CD14-positive monocyte (primary cell): Measurements from ENCODE around the gene PCARE. TPM values are rescaled to one million over a fixed set of nuclear protein-coding genes. Genes with fewer than 3 reads are reported as not detected.

ENCODE experiments used
- DNase-seq, 3 donors: peaks; one replicate each; pipeline ENCODE4 v3.0.0-alpha.2; 2011 to 2022
- H2AFZ ChIP-seq: 2 replicates; pipeline ENCODE4 v1.6.0; 2012; ENCODE audit warnings: mild to moderate bottlenecking, low read depth, low read length, inconsistent platforms; ENCODE audit not compliant: insufficient read depth, poor library complexity, severe bottlenecking
- H3K27ac ChIP-seq, 2 donors: 1 replicate in 1 of 2; 2 replicates in 1 of 2; pipeline ENCODE4 v1.5.1; 2012 to 2013; ENCODE audit warnings: low read length in 2 of 2, control low read depth in 1 of 2, inconsistent platforms in 1 of 2, low read depth in 1 of 2, mild to moderate bottlenecking in 1 of 2
- H3K27me3 ChIP-seq, 2 donors: one replicate each; pipeline versions ENCODE4 v1.6.0 to v1.6.1; 2011 to 2013; ENCODE audit warnings: low read length in 2 of 2; ENCODE audit not compliant: control insufficient read depth in 2 of 2, insufficient read depth in 2 of 2
- H3K36me3 ChIP-seq, 2 donors: replicated peaks in 1 of 2; 1 replicate in 1 of 2; 2 replicates in 1 of 2; pipeline versions ENCODE4 v1.5.1 to v1.6.1; 2012 to 2013; ENCODE audit warnings: low read length in 2 of 2, control low read depth in 1 of 2, inconsistent platforms in 1 of 2, mild to moderate bottlenecking in 1 of 2; ENCODE audit not compliant: insufficient read depth in 2 of 2, control insufficient read depth in 1 of 2
- H3K4me1 ChIP-seq, 2 donors: 1 replicate in 1 of 2; 2 replicates in 1 of 2; pipeline versions ENCODE4 v1.5.1 to v1.6.1; 2012 to 2013; ENCODE audit warnings: low read length in 2 of 2, control low read depth in 1 of 2, inconsistent platforms in 1 of 2, mild to moderate bottlenecking in 1 of 2, moderate library complexity in 1 of 2; ENCODE audit not compliant: insufficient read depth in 2 of 2, control insufficient read depth in 1 of 2
- H3K4me2 ChIP-seq: replicated peaks from 2 replicates; pipeline ENCODE3; 2012; ENCODE audit warnings: low read length, moderate library complexity, mild to moderate bottlenecking; ENCODE audit not compliant: poor library complexity, severe bottlenecking; ENCODE audit errors: extremely low read depth
- H3K4me3 ChIP-seq, 3 experiments: fragments of 200-600 bp in 1 of 3; sonication (generic) in 1 of 3; replicated peaks in 1 of 3; 1 replicate in 2 of 3; 2 replicates in 1 of 3; pipeline ENCODE4 v1.5.1; 2011 to 2013; ENCODE audit warnings: low read length in 3 of 3, mild to moderate bottlenecking in 3 of 3, control low read depth in 2 of 3, low read depth in 2 of 3, inconsistent platforms in 1 of 3, moderate library complexity in 1 of 3
- H3K79me2 ChIP-seq: 2 replicates; pipeline ENCODE4 v1.6.0; 2012; ENCODE audit warnings: mild to moderate bottlenecking, control low read depth, inconsistent platforms, low read length, moderate library complexity; ENCODE audit not compliant: insufficient read depth
- H3K9ac ChIP-seq: 2 replicates; pipeline ENCODE4 v1.6.0; 2017; ENCODE audit warnings: low read length, mild to moderate bottlenecking; ENCODE audit not compliant: insufficient read depth, poor library complexity, severe bottlenecking
- H3K9me3 ChIP-seq, 2 donors: replicated peaks in 1 of 2; 1 replicate in 1 of 2; 2 replicates in 1 of 2; pipeline versions ENCODE4 v1.5.1 to v1.6.1; 2012 to 2013; ENCODE audit warnings: low read length in 2 of 2, control low read depth in 1 of 2; ENCODE audit not compliant: control insufficient read depth in 1 of 2, insufficient read depth in 1 of 2
- H4K20me1 ChIP-seq: 2 replicates; pipeline ENCODE4 v1.6.0; 2012; ENCODE audit warnings: mild to moderate bottlenecking, low read length, control low read depth, moderate library complexity; ENCODE audit not compliant: insufficient read depth
- H3K27ac Mint-ChIP-seq, 7 donors: one replicate each; pipeline ENCODE4 v1.8.0; 2020; ENCODE audit warnings: mild to moderate bottlenecking in 7 of 7, mixed read lengths in 7 of 7, moderate library complexity in 6 of 7, inconsistent platforms in 2 of 7
- H3K27me3 Mint-ChIP-seq, 3 donors: one replicate each; pipeline ENCODE4 v1.8.0; 2021 to 2022; ENCODE audit warnings: low read depth in 3 of 3, mild to moderate bottlenecking in 3 of 3, mixed read lengths in 3 of 3, moderate library complexity in 3 of 3, inconsistent platforms in 1 of 3
- H3K36me3 Mint-ChIP-seq, 2 donors: one replicate each; pipeline ENCODE4 v1.8.0; 2020; ENCODE audit warnings: mixed read lengths in 2 of 2, inconsistent platforms in 1 of 2, mild to moderate bottlenecking in 1 of 2
- H3K4me1 Mint-ChIP-seq: one replicate; pipeline ENCODE4 v1.8.0; 2020; ENCODE audit warnings: mild to moderate bottlenecking, mixed read lengths
- H3K4me3 Mint-ChIP-seq, 2 donors: one replicate each; pipeline ENCODE4 v1.8.0; 2020; ENCODE audit warnings: mild to moderate bottlenecking in 2 of 2, mixed read lengths in 2 of 2, moderate library complexity in 1 of 2
- H3K9me3 Mint-ChIP-seq, 7 donors: one replicate each; pipeline ENCODE4 v1.8.0; 2020 to 2022; ENCODE audit warnings: mixed read lengths in 7 of 7, mild to moderate bottlenecking in 6 of 7, moderate library complexity in 6 of 7, inconsistent platforms in 2 of 7
- CTCF ChIP-seq: fragments of 200-600 bp; IDR thresholded peaks from one replicate; pipeline ENCODE4 v1.8.0; 2022; ENCODE audit warnings: antibody characterized with exemption, mild to moderate bottlenecking
- WGBS: methylation state at CpG from one replicate; pipeline ENCODE4 v1.1.5; 2013; ENCODE audit warnings: missing lambda C conversion rate; ENCODE audit not compliant: insufficient coverage; 5-methylcytosine and 5-hydroxymethylcytosine counted together
- intact Hi-C, 2 donors: fragments of 100-400 bp; cut with micrococcal nuclease; formaldehyde crosslinking; loops; one replicate each; pipeline versions ENCODE4 v1.15.0 to v1.15.1; 2023
- polyA plus RNA-seq, 3 donors: library from polyadenylated mRNA; depleted of rRNA in 1 of 3; unstranded in 2 of 3; stranded (reverse) in 1 of 3; fragments of 300-500 nt in 2 of 3; fragments of >200 nt in 1 of 3; fragmentation: Illumina TruSeq in 2 of 3; gene quantifications; 1 replicate in 2 of 3; 2 replicates in 1 of 3; pipeline ENCODE4 v1.2.3, GENCODE V29; 2012 to 2021

Gene PCARE
- polyA plus RNA-seq, 3 donors, result not detected

- Mint-ChIP-seq H3K4me3 (no peak overlapping the region), H3K9me3 (no peaks in the 10 kb centered on the region), H3K36me3 (peaks cover 2 to 5% of the 10 kb centered on the region in 2 donors), H3K4me1 (peaks cover 36% of the 10 kb centered on the region), H3K27ac (peak overlapping the region; percentile 96 to 99 (median 99)), H3K27me3 (peaks cover 0 to 14% (median 3%) of the 10 kb centered on the region in 3 donors)
- H4K20me1 ChIP-seq, result no peaks in the 10 kb centered on the region
- WGBS, result 98% methylated on average over 4 of the region's 5 CpGs
- H3K4me1 ChIP-seq, result peaks cover 28 to 36% of the 10 kb centered on the region in 2 donors
- H3K4me2 ChIP-seq, result peak overlapping the region; percentile 94
- H3K9ac ChIP-seq, result no peak overlapping the region
- H3K9me3 ChIP-seq, result no peaks in the 10 kb centered on the region
- DNase-seq, result peak in 2 of 3 donors; percentile 12 to 26
- no peak overlapping the region for H2AFZ ChIP-seq
- H3K27ac ChIP-seq, result peak overlapping the region in 1 of 2 donors; percentile 95
- intact Hi-C loops, result loop anchor here in 1 of 2 donors (10.0 kb wide), 2 partner anchors 98 to 158 kb away; no protein-coding TSS in a partner anchor
- peak overlapping the region in 1 of 3 experiments; percentile 70 for H3K4me3 ChIP-seq
- H3K36me3 ChIP-seq, result no peaks in the 10 kb centered on the region
- no peak for TF ChIP-seq CTCF
- H3K27me3 ChIP-seq, result no peaks in the 10 kb centered on the region
- peaks cover 9% of the 10 kb centered on the region for H3K79me2 ChIP-seq
These were observed 38.8 kb upstream of the PCARE start for GRCh38 chr2:29113027-29113686.

DNA sequence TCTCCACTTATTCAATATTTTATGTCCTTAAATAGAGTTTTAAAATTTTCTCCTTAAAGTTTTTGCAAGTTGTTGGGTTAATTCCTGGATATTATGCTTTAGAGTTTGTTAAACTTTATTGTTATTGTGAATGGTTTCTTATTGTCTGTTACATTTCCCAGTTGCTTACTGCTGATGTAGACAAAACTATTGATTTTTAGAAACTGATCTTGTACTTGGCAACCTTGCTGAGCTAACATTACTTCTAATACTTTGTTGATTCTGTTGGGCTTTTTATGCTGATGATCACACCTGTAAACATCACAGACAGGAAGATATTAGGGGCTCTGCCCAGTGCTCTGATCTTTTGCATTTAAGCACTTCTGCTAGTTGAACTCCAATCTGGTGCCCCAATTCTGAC, 38.1 kb upstream of the PCARE start:
- H3K27ac Mint-ChIP-seq, result peak overlapping the region in 1 of 7 donors; percentile 99
- Histone ChIP-seq H3K36me3 (no peaks in the 10 kb centered on the region), H3K4me1 (peaks cover 28 to 36% of the 10 kb centered on the region in 2 donors), H2AFZ (no peak overlapping the region), H3K4me2 (no peak overlapping the region), H3K79me2 (peaks cover 6% of the 10 kb centered on the region), H4K20me1 (no peaks in the 10 kb centered on the region), H3K27ac (no peak overlapping the region), H3K9ac (no peak overlapping the region), H3K27me3 (no peaks in the 10 kb centered on the region), H3K4me3 (no peak overlapping the region), H3K9me3 (no peaks in the 10 kb centered on the region)
- H3K4me1 Mint-ChIP-seq, result peaks cover 36% of the 10 kb centered on the region
- peaks cover 0 to 14% (median 3%) of the 10 kb centered on the region in 3 donors for H3K27me3 Mint-ChIP-seq
- no peaks in the 10 kb centered on the region for H3K9me3 Mint-ChIP-seq
- DNase-seq, result no peak
- H3K4me3 Mint-ChIP-seq, result no peak overlapping the region
- TF ChIP-seq CTCF, result no peak
- intact Hi-C loops, result loop anchor here in 1 of 2 donors (10.0 kb wide), 2 partner anchors 98 to 158 kb away; no protein-coding TSS in a partner anchor
- H3K36me3 Mint-ChIP-seq, result peaks cover 2 to 3% of the 10 kb centered on the region in 2 donors
